ENCODE data around the gene GCLM.

GCLM gene

GRCh38 chr1:93899543-93900207 is 9.6 kb downstream of the GCLM start:
- H3K4me3 ChIP-seq (ENCODE audit: low read depth, low read length), result no peak overlapping the region
- no peak for TF ChIP-seq CTCF (conservative IDR thresholded peaks at IDR 0.05; ENCODE audit: low read depth, low read length)
- no peak for DNase-seq (ENCODE audit: low read depth)

GRCh38 chr1:93888900-93889299 is 20.3 kb downstream of the GCLM start:
- no peak for DNase-seq (ENCODE audit: low read depth)
- no peak overlapping the region for H3K4me3 ChIP-seq (ENCODE audit: low read depth, low read length)
- no peak for TF ChIP-seq CTCF (conservative IDR thresholded peaks at IDR 0.05; ENCODE audit: low read depth, low read length)

GRCh38 chr1:93882269-93882668 is 27.0 kb downstream of the GCLM start:
- no peak for TF ChIP-seq CTCF (conservative IDR thresholded peaks at IDR 0.05; ENCODE audit: low read depth, low read length)
- no peak overlapping the region for H3K4me3 ChIP-seq (ENCODE audit: low read depth, low read length)
- DNase-seq (ENCODE audit: low read depth), result no peak

- H3K4me3 ChIP-seq (ENCODE audit: low read depth, low read length), result no peak overlapping the region
- no peak for DNase-seq (ENCODE audit: low read depth)
- no peak for TF ChIP-seq CTCF (conservative IDR thresholded peaks at IDR 0.05; ENCODE audit: low read depth, low read length)
Measured at GRCh38 chr1:93880731-93881130, 28.5 kb downstream of the GCLM start.

GRCh38 chr1:93878889-93879586 is 30.2 kb downstream of the GCLM start, which contains the start of gene DNTTIP2:
DNTTIP2 (minus strand) TSS chr1:93879206; CDS start chr1:93879148, 58 bp downstream.
- DNase-seq (ENCODE audit: low read depth), result peak; percentile 92
- TF ChIP-seq CTCF (conservative IDR thresholded peaks at IDR 0.05; ENCODE audit: low read depth, low read length), result no peak
- peak within 1 kb of the TSS; percentile 95 for H3K4me3 ChIP-seq (ENCODE audit: low read depth, low read length)

GRCh38 chr1:93878501-93878888 is 30.7 kb downstream of the GCLM start:
- peak overlapping the region; percentile 95 for H3K4me3 ChIP-seq (ENCODE audit: low read depth, low read length)
- DNase-seq (ENCODE audit: low read depth), result no peak
- no peak for TF ChIP-seq CTCF (conservative IDR thresholded peaks at IDR 0.05; ENCODE audit: low read depth, low read length)

GRCh38 chr1:93877529-93877928 is 31.7 kb downstream of the GCLM start:
- TF ChIP-seq CTCF (conservative IDR thresholded peaks at IDR 0.05; ENCODE audit: low read depth, low read length), result no peak
- no peak for DNase-seq (ENCODE audit: low read depth)
- no peak overlapping the region for H3K4me3 ChIP-seq (ENCODE audit: low read depth, low read length)

Measured in choroid plexus epithelial cell (primary cell).